ENCODE measurements around the gene SLC1A3.
"Not testable (repeated sequence)": the region's sequence is repeated elsewhere in the genome, so short reads cannot be mapped to it uniquely, and the experiment has no call there.

DNA sequence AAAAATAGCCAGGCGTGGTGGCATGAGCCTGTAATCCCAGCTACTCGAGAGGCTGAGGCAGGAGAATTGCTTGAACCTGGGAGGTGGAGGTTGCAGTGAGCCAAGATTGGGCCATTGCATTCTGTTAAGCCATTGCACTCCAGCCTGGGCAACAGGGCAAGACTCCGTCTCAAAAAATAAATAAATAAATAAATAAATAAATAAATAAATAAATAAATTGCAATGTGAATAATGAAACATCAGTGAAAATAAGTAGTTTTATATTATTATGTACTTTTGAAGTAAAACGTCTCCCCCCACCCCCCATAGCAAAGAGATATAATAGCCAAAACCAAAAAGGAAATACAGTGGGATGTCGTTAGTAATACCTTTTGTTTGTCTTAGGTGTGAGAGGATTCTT is 37.4 kb downstream of the SLC1A3 start:
- TF ChIP-seq, protein P1, sequence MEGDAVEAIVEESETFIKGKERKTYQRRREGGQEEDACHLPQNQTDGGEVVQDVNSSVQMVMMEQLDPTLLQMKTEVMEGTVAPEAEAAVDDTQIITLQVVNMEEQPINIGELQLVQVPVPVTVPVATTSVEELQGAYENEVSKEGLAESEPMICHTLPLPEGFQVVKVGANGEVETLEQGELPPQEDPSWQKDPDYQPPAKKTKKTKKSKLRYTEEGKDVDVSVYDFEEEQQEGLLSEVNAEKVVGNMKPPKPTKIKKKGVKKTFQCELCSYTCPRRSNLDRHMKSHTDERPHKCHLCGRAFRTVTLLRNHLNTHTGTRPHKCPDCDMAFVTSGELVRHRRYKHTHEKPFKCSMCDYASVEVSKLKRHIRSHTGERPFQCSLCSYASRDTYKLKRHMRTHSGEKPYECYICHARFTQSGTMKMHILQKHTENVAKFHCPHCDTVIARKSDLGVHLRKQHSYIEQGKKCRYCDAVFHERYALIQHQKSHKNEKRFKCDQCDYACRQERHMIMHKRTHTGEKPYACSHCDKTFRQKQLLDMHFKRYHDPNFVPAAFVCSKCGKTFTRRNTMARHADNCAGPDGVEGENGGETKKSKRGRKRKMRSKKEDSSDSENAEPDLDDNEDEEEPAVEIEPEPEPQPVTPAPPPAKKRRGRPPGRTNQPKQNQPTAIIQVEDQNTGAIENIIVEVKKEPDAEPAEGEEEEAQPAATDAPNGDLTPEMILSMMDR (IDR thresholded peaks at IDR 0.05): not testable (repeated sequence)
- not testable (repeated sequence) for TF ChIP-seq EZH2 (IDR thresholded peaks at IDR 0.05; ENCODE audit: borderline replicate concordance, insufficient read depth, low read depth, low read length, poor library complexity, severe bottlenecking)

Measured in B cell (primary cell).